HepG2 (cell line): Measurements from ENCODE around the gene ZNF513. TPM values are rescaled to one million over a fixed set of nuclear protein-coding genes. Genes with fewer than 3 reads are reported as not detected.

Experiments used
- CEBPG ChIP-seq: IDR thresholded peaks from 2 replicates; pipeline ENCODE4 v1.6.1; 2016
- DMTF1 ChIP-seq: sonication (generic); formaldehyde crosslinking; IDR thresholded peaks from 2 replicates; pipeline ENCODE4 v1.4.0; 2020; ENCODE audit warnings: mild to moderate bottlenecking, missing genetic modification reagents
- ELF1 ChIP-seq: sonication (generic); formaldehyde crosslinking; IDR thresholded peaks from 2 replicates; pipeline ENCODE4 v1.4.0; 2020; ENCODE audit warnings: missing genetic modification reagents
- ELK4 ChIP-seq: sonication (generic); formaldehyde crosslinking; IDR thresholded peaks from 2 replicates; pipeline ENCODE4 v1.9.0; 2021; ENCODE audit warnings: missing genetic modification reagents, borderline replicate concordance
- FOXK1 ChIP-seq: sonication (generic); formaldehyde crosslinking; IDR thresholded peaks from 2 replicates; pipeline ENCODE4 v1.4.0; 2020; ENCODE audit warnings: low read depth, missing genetic modification reagents, borderline replicate concordance
- GATAD1 ChIP-seq: IDR thresholded peaks from 2 replicates; pipeline ENCODE4 v1.6.1; 2016; ENCODE audit warnings: missing genetic modification reagents, missing compliant biosample characterization
- HNF1B ChIP-seq: sonication (generic); formaldehyde crosslinking; IDR thresholded peaks from 2 replicates; pipeline ENCODE4 v1.5.1; 2020; ENCODE audit warnings: mild to moderate bottlenecking, moderate library complexity, missing genetic modification reagents
- NFE2L2 ChIP-seq: fragments of 150-350 bp; IDR thresholded peaks from 2 replicates; pipeline ENCODE4 v1.6.1; 2014; ENCODE audit warnings: low read length
- NFYB ChIP-seq: sonication (generic); formaldehyde crosslinking; IDR thresholded peaks from 2 replicates; pipeline ENCODE4 v1.4.0; 2020; ENCODE audit warnings: missing genetic modification reagents
- SRSF9 ChIP-seq: fragments of 200-400 bp; formaldehyde crosslinking; IDR thresholded peaks from 2 replicates; pipeline ENCODE4 v1.6.1; 2018; ENCODE audit warnings: borderline replicate concordance, mild to moderate bottlenecking, low read depth, low read length; ENCODE audit not compliant: insufficient read depth, poor library complexity, severe bottlenecking
- TARDBP ChIP-seq: sonication (generic); formaldehyde crosslinking; IDR thresholded peaks from 2 replicates; pipeline ENCODE4 v1.8.0; 2022; ENCODE audit warnings: mild to moderate bottlenecking, missing genetic modification reagents
- TFAP4 ChIP-seq: sonication (generic); IDR thresholded peaks from 2 replicates; pipeline ENCODE4 v1.6.1; 2016; ENCODE audit warnings: low read depth, borderline replicate concordance
- ZNF205 ChIP-seq: IDR thresholded peaks from 2 replicates; pipeline ENCODE4 v1.6.1; 2018; ENCODE audit warnings: missing biosample characterization, missing genetic modification reagents
- ZNF331 ChIP-seq: sonication (generic); formaldehyde crosslinking; IDR thresholded peaks from 2 replicates; pipeline ENCODE4 v1.4.0; 2020; ENCODE audit warnings: missing genetic modification reagents
- ZNF547 ChIP-seq: sonication (generic); formaldehyde crosslinking; IDR thresholded peaks from 2 replicates; pipeline ENCODE4 v1.5.1; 2020; ENCODE audit warnings: mild to moderate bottlenecking, missing genetic modification reagents
- ZNF552 ChIP-seq: sonication (generic); formaldehyde crosslinking; IDR thresholded peaks from 2 replicates; pipeline ENCODE4 v1.9.0; 2022; ENCODE audit warnings: missing genetic modification reagents, mild to moderate bottlenecking, borderline replicate concordance
- ZNF572 ChIP-seq: sonication (generic); formaldehyde crosslinking; IDR thresholded peaks from 2 replicates; pipeline ENCODE4 v1.5.1; 2020; ENCODE audit warnings: mild to moderate bottlenecking, missing genetic modification reagents
- ZNF678 ChIP-seq: sonication (generic); formaldehyde crosslinking; IDR thresholded peaks from 2 replicates; pipeline ENCODE4 v1.4.0; 2020; ENCODE audit warnings: mild to moderate bottlenecking, missing genetic modification reagents
- ZNF7 ChIP-seq: IDR thresholded peaks from 2 replicates; pipeline ENCODE4 v1.6.1; 2016; ENCODE audit warnings: missing biosample characterization, missing genetic modification reagents
- ZNF704 ChIP-seq: sonication (generic); formaldehyde crosslinking; IDR thresholded peaks from 2 replicates; pipeline ENCODE4 v1.8.1; 2023; ENCODE audit warnings: mild to moderate bottlenecking, inconsistent platforms, moderate library complexity, missing genetic modification reagents, borderline replicate concordance
- ZNF709 ChIP-seq: sonication (generic); formaldehyde crosslinking; IDR thresholded peaks from 2 replicates; pipeline ENCODE4 v1.5.0; 2020; ENCODE audit warnings: mild to moderate bottlenecking, missing genetic modification reagents
- ZNF737 ChIP-seq: sonication (generic); formaldehyde crosslinking; IDR thresholded peaks from 2 replicates; pipeline ENCODE4 v1.5.0; 2020; ENCODE audit warnings: missing genetic modification reagents, mild to moderate bottlenecking, borderline replicate concordance
- ZNF772 ChIP-seq: sonication (generic); formaldehyde crosslinking; IDR thresholded peaks from 2 replicates; pipeline ENCODE4 v1.5.0; 2020; ENCODE audit warnings: mild to moderate bottlenecking, missing genetic modification reagents
- polyA plus RNA-seq, 8 experiments: library from polyadenylated mRNA; depleted of rRNA in 3 of 8; stranded (reverse) in 7 of 8; unstranded in 1 of 8; fragments of >200 nt; fragmentation: Illumina TruSeq in 4 of 8; extraction: Trizol in 4 of 8; gene quantifications; 2 replicates each; pipeline versions ENCODE4 v1.2.1 to v1.2.3, GENCODE V29; 2011 to 2016; ENCODE audit warnings: low read depth in 4 of 8, missing spikeins in 1 of 8, mixed read lengths in 1 of 8; ENCODE audit not compliant: insufficient read depth in 1 of 8
- total RNA-seq, 5 experiments: library from RNA; depleted of rRNA; stranded (reverse); fragments of >200 nt; fragmentation: Illumina TruSeq; extraction: Trizol; gene quantifications; 2 replicates each; pipeline ENCODE4 v1.2.3, GENCODE V29; 2016; ENCODE audit warnings: low read depth in 1 of 5

Gene ZNF513
- total and polyA plus RNA-seq, 2 of the 13 experiments (the other 11 are each of a cell fraction or from before 2014, with no cell fraction given), result 4.9 to 6.3 TPM

DNA sequence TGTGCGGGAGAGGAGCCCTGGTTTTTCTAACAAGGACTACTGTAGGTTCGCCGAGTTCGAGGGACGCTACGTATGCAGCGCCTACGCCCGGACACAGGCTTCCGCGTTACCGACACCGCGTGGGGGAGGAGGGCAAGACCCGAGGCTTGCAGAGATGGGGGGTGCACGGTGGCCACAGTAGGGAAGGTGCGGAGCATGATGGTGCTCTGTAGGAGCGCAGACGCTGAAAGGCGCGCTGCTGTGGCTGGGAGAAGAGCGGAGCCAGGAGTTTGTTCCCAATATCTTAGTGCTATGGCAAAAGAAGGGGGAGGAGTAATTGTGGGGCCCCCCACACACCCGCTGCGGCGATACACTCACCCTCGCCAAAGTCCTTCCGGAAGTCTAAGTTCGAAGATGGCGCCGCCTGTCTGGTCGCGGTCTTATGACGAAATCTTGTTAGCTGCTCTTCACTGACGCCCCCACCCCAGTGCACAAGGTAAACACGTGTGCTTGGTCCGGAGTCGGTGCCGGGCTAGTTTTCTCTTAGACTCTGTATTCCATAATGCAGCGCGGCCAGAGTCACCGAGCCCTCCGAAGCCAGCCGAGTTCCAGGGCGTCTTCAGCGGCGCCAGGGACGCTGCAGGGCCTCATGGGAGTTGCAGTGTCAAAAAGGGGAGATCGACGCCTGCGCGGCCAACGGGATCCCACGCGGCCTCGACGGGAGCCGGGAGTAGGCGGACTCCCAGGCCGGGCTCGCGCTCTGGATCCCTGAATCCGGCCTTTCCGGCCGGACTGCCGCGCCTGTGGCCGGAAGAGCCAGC lies 24.0 kb downstream of the ZNF513 start, which contains the start of gene GTF3C2 (continued):
- TF ChIP-seq GATAD1 (CRISPR knock-in tag) (peak; percentile 96), ELK4 (CRISPR knock-in tag) (no peak), SRSF9 (no peak), ZNF709 (CRISPR knock-in tag) (no peak), ZNF7 (CRISPR knock-in tag) (no peak), ZNF737 (no peak; the same call in 1 of the 2 replicates), TFAP4 (peak; percentile 52; the same call in 1 of the 2 replicates), HNF1B (CRISPR knock-in tag) (peak; percentile 84), DMTF1 (CRISPR knock-in tag) (0 out of 2 replicates have a peak, but pooled peaks have one; percentile 51), FOXK1 (peak; percentile 99), ZNF205 (CRISPR knock-in tag) (peak; percentile 91), ZNF704 (CRISPR knock-in tag) (peak; percentile 88; the same call in 1 of the 2 replicates), CEBPG (peak; percentile 61; the same call in 1 of the 2 replicates), ZNF772 (peak; percentile 85), ZNF547 (CRISPR knock-in tag) (peak; percentile 50; the same call in 1 of the 2 replicates), NFYB (CRISPR knock-in tag) (peak; percentile 67), TARDBP (CRISPR knock-in tag) (peak; percentile 75; the same call in 1 of the 2 replicates), ELF1 (peak; percentile 85), ZNF331 (CRISPR knock-in tag) (peak; percentile 61), ZNF552 (CRISPR knock-in tag) (no peak; the same call in 1 of the 2 replicates), ZNF678 (CRISPR knock-in tag) (peak; percentile 75), ZNF572 (CRISPR knock-in tag) (peak; percentile 89), NFE2L2 (no peak)
